GM21576 (cell line): ENCODE data around the gene LYZL6.
A peak's percentile ranks its signal among the peaks of the same experiment; 100 is the strongest.
"Not testable (repeated sequence)": the region's sequence is repeated elsewhere in the genome, so short reads cannot be mapped to it uniquely, and the experiment has no call there.

Source experiments
- ATAC-seq: cut with Tn5 transposase; IDR thresholded peaks from one replicate; pipeline ENCODE4 v1.9.1; 2021; ENCODE audit warnings: mild to moderate bottlenecking, moderate library complexity; ENCODE audit not compliant: unreplicated experiment

LYZL6 gene

DNA sequence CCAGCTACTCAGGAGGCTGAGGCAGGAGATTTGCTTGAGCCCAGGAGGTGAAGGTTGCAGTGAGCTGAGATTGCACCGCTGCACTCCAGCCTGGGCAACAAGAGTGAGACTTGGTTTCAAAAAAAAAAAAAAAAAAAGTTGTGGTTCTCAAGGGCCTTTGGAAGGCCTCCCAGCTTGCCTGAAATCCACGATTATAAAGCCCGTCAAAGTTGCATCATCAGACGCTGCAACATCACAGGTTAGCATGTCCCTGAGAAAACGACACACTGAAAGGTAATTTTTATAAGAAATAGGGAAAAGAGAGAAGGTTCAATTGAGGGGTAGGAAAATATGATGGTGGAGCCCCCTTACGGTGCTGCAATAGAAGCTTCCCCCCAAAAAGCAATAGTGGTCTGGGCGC lies 4.6 kb upstream of the LYZL6 start:
- no peak for ATAC-seq

DNA sequence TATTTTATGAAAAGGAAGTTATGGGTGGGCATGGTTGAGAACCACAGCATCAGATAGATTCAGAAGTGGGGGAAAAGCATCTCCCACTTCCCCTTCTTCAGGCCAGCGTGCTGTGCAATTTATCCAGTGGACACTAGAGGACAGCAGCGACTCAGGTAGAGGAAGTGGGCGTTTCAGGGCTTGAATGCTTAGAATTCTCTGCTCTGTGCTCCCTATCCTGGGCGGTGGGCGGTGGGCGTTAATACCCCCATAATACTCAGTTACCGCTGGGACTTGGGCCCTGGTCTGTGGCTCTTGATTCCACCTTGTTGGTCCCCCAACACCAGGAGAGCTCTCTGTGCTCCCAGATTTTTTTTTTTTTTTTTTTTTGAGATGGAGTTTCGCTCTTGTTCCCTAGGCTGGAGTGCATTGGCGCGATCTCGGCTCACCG lies 3.7 kb upstream of the LYZL6 start:
- no peak for ATAC-seq

GRCh38 chr17:35944151-35944550 lies 638 bp upstream of the LYZL6 start:
- no peak for ATAC-seq

DNA sequence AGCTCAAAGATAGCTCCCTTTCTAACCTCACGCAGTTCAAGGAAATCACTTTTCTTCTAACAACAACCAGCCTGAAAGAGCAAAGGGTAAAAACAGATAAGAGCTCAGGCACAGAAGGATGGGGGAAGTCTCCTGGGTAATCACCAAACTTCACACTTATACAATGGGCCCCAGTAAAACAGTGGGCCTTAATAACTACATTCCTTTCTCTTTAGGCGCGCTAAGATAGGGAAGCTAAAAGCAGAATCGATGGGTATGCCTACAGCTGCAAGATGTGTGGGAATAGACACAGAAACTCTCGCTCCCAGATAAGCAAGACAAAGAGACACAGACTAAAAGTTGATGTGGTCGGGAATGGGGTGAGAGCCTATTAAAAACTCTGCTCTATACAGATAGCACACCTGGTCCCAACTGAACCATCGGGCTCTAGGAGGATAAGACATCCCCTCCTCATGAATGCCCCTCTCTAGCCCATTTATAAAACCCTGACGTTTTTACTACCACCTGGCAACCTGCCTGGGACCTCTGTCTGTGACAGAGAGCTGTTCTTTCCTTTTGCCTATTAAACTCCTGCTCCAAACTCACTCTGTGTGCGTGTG lies 826 bp downstream of the LYZL6 start:
- ATAC-seq: no peak

DNA sequence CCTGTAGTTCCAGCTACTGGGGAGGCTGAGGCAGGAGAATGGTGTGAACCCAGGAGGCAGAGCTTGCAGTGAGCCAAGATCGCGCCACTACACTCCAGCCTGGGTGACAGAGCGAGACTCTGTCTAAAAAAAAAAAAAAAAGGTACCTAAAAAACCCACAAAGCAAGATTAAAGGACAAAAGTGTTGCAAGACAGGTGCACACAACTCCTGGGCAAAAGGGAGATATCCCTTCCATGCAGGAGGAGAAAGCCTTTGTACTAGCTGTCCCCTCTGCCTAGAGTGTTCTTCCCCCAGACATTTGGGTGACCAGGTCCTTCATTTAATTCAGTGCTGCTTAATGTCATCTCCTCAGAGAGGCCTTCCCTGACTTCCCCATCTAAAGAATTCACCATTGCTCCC lies 5.0 kb downstream of the LYZL6 start:
- not testable (repeated sequence) for ATAC-seq

DNA sequence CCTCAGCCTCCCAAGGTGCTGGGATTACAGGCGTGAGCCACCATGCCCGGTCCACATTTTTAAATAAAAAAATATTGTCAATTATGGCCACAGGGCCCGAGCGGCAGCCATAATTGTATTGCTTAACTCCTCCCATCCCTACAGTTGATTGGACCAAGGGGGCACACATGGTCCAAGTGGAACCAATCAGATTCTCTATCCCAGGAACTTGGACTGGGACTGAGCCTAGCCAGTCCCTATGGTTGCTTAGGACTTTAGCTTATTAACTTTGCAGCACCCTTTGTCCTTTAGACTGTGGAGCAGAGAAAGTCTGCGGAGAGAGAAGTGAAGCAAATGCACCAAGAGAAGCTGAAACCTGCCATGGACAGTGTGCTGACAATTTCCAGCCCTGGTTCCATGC lies 7.5 kb downstream of the LYZL6 start:
- no peak for ATAC-seq

- no peak for ATAC-seq
Observed at GRCh38 chr17:35934760-35935159, 8.8 kb downstream of the LYZL6 start.

DNA sequence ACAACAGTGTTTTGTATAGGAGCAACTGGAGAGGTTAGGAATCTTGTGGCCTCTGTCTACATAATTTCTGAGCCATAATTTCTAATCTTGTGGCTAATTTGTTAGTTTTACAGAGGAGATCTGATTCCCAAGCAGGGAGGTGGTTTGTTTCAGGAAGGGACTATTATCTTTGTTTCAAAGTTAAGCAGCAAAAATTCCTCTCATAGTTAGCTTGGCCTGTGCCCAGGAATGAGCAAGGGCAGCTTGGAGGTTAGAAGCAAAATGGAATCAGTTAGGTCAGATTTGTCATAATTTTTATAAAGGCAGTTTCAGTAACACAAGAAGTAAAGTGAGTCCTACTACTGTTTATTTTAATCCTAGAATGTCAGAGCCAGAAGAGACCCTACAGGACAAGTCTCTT lies 10.9 kb downstream of the LYZL6 start:
- ATAC-seq: no peak

DNA sequence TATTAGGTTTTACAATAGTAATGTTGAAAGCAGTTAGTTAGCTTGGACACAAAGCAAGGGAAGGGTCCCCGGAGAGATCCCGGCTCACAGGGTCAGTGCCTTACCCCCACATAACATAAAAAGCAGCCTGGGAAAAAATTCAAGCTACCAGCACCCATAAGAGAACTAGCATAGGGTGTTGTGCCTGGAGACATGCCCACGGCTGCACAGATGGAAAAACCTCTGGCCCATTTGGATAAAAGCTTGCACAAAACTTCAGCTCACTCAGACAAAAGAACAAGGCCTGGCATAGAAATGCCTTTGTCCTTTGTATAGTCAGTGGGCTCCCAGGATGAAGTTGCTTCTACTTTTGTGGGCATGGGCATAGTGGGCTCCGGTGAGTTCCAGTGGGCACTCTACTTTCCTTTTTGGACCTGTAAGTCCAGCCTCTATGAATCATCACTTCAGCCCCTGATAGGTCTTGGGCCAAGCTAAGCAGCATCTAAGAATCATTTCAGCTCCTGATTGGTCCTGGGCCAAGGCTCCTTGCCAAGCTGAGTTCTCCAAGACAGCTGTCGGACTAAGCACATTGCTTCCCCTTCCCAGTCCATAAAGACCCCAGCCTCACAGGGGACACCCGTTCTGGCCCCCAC lies 11.6 kb downstream of the LYZL6 start:
- no peak for ATAC-seq

- ATAC-seq: peak; percentile 64
Observed at GRCh38 chr17:35930211-35931065, 13.1 kb downstream of the LYZL6 start, which contains the start of gene RDM1. RDM1 (minus strand) TSS chr17:35930773; CDS start chr17:35930727, 46 bp downstream.

DNA sequence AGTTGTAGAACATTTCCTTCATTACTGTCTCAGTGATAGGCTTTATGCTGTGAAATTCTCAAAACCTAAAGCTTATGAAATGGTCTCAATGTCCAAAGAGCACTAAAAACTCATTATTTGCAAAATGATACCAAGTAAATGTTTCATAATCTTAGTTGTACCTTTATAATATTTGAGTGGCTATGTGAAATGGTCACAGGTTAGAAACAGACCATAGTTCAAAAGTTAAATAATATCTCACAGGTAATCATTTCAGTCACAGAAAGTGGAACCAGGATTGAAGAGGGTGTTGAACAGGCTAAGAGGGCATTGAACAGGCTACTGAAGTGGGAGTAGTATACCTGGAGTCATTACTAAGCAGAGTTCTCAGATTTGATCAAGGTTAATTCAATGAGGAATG lies 15.8 kb downstream of the LYZL6 start:
- no peak for ATAC-seq

- no peak for ATAC-seq
Observed at GRCh38 chr17:35923609-35924114, 19.9 kb downstream of the LYZL6 start.

DNA sequence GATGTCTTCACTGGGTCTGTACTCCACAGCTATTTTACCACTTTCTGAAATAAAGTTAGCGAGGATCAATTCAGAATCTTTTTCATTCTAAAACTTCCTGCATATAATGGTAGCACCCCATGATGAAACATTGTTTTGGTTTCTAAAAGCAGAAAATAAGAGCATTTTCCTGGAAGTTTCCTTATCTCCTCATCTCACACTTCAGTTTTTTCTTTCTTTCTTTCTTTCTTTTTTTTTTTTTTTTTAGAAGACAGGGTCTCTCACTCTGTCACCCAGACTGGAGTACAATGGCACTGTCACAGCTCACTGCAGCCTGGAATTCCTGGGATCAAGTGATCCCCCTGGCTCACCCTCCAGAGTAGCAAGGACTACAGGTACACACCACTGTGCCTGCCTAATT lies 23.3 kb downstream of the LYZL6 start:
- ATAC-seq: no peak

GRCh38 chr17:35918665-35919064 lies 24.8 kb downstream of the LYZL6 start:
- ATAC-seq: no peak

GRCh38 chr17:35917519-35918213 lies 25.8 kb downstream of the LYZL6 start:
- no peak for ATAC-seq

- no peak for ATAC-seq
Observed at GRCh38 chr17:35915153-35915964, 28.2 kb downstream of the LYZL6 start.

GRCh38 chr17:35914354-35914753 lies 29.2 kb downstream of the LYZL6 start:
- ATAC-seq: no peak

DNA sequence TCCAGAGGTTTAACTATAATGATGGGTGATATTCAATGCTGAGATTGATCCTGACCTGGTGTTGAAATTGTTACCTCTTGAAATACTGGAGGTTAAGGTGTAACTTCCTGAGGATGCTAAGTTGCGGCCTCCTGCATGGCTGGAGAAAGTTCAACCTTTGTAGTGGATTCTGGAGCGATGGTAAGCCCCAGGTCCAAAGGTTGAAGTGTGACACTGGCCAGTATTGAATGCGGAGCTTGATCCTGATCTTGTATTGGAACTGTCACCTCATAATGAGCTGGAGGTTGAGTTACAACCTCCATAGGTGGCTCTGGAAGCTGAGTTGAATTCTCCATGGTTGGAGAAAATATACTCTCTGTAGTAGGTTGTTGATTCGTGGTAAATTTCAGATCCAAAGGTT lies 29.9 kb downstream of the LYZL6 start:
- no peak for ATAC-seq

- ATAC-seq: no peak
Observed at GRCh38 chr17:35912942-35913341, 30.6 kb downstream of the LYZL6 start.

GRCh38 chr17:35912339-35912912 lies 31.1 kb downstream of the LYZL6 start:
- ATAC-seq: no peak
